SIG-M5 treated with dmso at 0.1 percent for 504 hours (cell line): ENCODE measurements around the gene ANKS1B.
A peak's percentile ranks its signal among the peaks of the same experiment; 100 is the strongest.
"Not testable (repeated sequence)": the region's sequence is repeated elsewhere in the genome, so short reads cannot be mapped to it uniquely, and the experiment has no call there.

Experiments
- DNase-seq: peaks from one replicate; lab custom pipeline; 2025; ENCODE audit not compliant: unreplicated experiment; lab: John Stamatoyannopoulos, UW

ANKS1B gene

DNA sequence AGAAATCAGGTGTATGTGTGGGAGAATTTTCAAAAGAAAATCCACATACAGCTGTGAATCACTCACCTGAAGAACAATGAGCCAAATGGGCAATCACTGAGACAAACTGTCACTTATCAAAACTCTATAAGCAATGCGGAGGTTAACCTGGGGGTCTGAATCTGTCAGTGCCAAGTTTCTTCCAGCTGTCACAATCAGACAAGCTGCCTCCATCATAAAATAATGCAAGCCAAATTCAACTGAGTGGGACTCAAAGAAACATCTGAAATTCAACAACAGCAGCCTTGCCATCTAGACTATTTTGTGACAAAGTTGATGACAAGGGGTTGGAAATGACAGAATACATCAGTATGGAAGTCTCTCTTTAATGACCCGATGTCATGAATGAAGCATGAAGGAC, 276.9 kb downstream of the ANKS1B start:
- DNase-seq = no peak

DNA sequence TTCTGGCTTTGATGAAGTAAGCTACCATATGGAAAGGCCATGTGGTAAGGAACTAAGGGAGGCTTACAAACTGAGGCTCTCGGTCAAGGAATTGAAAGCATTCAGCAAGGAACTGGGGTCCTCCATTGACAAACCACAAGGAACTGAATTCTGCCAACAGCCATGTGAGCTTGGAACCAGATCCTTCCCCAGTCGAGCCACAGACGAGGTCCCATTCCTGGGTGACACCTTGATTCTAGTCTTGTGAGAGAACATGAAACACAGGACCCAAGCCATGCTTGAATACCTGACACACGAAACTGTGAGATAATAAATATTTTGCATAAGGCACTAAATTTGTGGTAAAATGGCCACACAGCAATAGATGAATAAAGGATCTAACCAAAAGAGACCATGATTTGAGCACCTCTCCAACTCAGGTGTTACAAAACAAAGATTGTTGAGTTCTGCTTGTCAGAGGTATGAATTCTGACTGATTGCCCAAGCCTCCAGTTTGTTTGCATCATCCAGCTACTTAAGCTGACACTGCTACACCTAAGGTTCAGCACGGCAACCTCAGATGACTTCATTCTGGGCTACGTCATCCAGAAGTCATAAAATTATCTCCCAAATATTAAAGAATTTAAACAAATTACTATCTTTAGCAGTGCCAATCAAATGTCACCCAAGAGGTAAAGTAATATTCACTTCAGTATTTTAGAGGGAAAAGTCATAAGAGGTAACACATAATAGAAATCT, 277.8 kb downstream of the ANKS1B start:
- no peak for DNase-seq

- DNase-seq = no peak
These were observed 280.3 kb downstream of the ANKS1B start for GRCh38 chr12:99704458-99704857.

DNA sequence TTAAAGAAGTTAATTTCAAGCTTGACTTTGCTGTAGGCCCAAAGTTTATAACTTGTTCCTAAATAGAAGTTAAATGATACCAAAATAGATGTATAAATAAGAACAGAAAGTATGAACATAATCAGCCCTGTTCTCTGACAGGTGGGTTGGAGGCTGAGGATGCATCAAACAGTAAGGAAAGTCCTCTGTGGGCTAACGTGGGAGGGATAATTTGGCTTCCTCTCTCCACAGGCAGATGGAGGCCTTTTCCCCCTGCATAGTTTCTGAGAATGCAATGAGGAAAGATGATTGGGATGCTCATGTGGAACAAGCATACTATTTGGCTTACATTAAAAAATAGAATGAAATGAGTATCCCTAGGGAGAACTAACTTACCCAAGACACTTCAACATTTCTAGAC, 280.7 kb downstream of the ANKS1B start:
- DNase-seq = no peak

DNA sequence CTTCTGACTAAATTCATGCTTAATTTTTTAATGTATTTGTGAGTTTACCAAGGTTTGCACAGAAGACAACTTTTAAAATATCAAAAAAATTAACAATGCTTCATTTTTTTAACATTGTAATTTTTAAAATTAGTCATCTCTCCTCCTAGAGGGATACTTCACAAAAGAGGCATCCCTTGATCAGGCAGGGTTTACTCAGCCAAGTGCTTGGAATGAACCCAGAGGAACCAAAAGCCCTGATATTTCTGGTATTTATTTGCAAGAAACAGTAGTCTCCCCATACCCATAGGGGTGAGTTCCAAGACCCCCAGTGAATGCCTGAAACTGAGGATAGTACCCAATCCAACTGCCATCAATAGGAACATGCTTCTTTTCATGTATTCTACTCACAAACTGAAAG, 284.7 kb downstream of the ANKS1B start:
- DNase-seq = no peak

DNA sequence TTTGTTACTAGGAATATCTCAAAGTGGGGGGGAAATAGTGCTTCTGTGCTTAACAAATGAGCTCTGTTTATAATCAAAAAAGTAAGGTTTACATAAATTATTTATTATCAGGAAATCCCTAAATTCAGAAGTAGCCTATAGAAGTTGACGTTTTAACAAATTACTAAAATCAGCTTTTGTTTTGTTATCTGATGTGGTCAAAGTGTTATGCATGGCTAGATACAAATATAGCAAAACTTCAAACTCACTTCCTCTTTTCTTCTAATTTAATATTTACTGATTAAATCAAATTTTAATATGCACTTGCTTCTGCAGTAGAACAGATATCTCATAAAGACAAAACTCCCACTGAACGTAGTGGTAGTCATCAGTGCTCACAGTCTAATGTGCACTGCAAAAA, 289.7 kb downstream of the ANKS1B start:
- DNase-seq = no peak

GRCh38 chr12:99686142-99686541, 298.6 kb downstream of the ANKS1B start:
- DNase-seq = no peak

- DNase-seq = no peak
These were observed 304.5 kb downstream of the ANKS1B start for GRCh38 chr12:99680276-99680675.

GRCh38 chr12:99670635-99671034, 314.1 kb downstream of the ANKS1B start:
- no peak for DNase-seq

GRCh38 chr12:99658671-99659349, 325.9 kb downstream of the ANKS1B start:
- DNase-seq = no peak

DNA sequence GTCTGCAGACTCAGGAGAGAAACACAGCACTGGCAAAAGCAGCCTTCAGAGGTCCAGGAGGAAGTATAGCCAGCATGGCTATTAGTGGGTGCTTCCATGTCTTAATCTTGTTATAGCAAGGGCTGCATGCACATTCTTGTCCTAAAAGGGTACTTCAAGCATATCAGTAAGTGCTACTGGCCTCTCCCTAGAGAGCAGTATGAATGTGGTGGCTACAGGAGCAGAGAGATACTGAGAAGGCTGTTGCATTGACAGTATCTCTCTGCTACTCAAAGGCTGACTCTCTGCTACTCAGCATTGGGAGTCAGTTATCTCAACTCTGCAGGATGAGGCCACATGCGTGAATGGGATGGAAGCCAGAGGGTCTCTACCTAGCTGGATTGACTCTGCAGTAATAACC, 335.2 kb downstream of the ANKS1B start:
- DNase-seq = no peak

DNA sequence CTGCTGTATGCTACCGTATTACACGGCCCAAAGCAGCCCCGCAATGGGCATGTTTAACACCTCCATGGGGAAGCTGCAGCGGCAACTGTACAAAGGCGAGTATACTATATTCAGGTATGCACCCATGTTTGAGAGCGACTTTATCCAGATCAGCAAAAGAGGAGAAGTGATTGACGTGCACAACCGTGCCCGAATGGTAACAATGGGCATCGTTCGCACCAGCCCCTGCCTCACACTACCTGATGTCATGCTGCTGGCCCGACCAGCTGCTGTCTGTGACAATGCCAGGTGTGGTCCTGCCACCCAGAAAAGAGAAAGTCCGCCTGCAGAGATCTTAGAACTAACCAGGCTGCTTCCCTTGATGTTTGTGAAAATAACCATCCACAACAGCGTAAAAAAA, 336.6 kb downstream of the ANKS1B start:
- no peak for DNase-seq

- DNase-seq = no peak
These were observed 337.3 kb downstream of the ANKS1B start, which contains the start of gene GARIN6 for GRCh38 chr12:99647453-99647852. Gene GARIN6, plus strand, starts transcription at chr12:99647753. Its CDS starts 422 bp downstream, at chr12:99648175.

DNA sequence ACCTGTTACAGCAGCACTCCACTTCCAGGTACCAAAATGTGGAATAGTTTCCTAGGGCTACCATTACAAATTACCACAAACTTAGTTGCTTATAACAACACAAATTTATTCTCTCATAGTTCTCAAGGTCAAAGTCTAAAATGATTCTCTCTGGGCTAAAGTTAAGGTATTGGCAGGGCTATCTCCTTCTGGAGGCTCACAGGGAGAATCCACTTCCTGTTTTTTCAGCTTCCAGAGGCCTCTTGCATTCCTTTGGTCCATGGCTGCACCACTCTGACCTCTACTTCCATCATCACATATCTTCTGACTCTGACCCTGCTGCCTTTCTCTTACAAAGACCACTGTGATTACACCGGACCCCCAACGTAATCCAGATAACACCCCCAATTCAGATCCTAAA, 340.1 kb downstream of the ANKS1B start:
- DNase-seq = no peak

DNA sequence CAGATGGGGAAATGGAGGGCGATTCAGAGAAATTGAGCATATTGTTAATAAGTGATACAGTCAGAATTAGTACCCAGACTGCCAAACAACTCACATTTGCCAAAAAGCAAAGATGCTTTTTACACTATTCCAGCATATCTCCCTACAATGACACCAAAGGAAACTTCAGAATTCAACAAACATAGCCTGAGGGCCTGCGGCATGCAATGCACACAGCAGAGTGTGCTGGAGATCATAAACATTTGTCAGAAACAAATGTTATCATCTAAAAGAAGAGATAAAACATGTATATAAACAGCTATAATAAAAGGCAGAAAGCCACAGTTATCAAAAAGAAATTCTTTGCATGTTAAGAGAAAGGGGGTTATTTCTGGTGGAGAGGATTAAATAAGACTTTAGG, 357.3 kb downstream of the ANKS1B start:
- DNase-seq = no peak

- not testable (repeated sequence) for DNase-seq
These were observed 360.1 kb downstream of the ANKS1B start for GRCh38 chr12:99624591-99624990.

GRCh38 chr12:99620159-99620479, 364.6 kb downstream of the ANKS1B start:
- DNase-seq = no peak

DNA sequence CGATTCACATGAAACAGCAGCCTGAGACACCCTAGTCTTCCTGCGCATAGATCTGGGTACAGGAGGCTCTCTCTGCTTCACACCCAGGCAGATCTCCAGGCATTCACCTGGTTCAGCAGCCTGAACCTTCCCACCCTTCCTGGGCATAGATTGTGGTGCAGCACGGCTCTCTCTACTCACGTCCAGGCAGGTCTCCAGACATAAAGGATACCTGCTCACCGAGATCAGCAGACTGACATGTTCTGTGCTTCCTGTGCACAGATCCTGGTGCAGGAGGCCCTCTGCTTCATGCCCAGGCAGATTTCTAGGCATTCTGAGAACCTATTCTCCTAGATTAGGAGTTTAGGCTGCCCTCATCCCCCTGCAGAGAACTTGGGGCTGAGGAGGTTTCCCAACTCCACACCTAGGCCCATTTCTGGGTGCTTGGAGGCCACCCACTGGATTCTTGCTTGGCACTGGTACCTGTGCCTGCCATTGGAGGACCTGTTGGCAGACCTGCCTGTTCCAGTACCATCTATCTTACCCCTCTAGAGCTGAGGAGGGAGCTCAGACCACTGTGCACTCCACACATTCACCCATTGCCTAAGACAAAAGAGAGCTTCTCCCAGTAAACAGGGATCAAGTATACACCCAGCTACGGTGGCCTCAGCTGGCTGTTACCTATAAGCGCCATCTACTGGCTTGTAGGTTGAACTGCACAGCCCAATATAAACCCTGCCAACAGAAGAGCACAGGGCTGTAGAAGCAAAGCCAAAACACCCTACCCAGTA, 365.2 kb downstream of the ANKS1B start:
- DNase-seq = peak; percentile 37

- DNase-seq = no peak
These were observed 366.1 kb downstream of the ANKS1B start for GRCh38 chr12:99618657-99619056.

DNA sequence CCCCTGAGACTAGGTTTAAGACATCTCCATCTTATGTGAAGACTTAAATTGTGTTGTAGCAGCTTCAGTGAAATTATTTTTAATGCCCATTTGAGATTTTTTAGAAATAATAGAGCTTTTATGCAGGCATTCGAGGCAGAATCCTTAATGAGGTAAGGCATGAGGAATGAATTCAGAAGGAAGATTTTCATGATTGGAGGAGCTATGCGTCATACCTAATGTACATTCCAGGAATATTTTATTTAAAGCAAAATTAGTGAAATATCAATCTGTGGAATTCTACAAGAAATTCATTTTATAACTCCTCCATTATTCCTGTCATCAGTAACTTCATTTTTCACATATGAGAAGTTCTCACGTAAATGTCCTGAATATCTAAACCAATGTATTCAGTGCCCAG, 373.1 kb downstream of the ANKS1B start:
- no peak for DNase-seq

DNA sequence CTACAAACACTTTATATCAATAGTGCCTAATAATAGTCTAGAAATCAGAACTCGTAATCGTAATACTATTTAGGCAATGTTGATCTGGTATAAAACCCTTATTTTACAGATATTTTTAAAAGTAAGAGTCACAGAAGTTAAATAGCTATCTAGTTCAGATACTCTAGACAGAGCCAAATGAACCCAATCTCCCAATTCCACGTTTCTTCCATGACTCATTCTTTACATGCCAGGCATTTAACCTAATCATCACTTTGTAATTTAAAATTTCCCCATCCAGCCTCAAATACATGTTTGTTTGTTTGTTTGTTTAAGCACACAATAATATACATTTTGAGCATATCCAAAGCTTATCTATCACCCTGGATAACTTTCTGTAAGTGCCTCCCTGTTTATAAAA, 373.6 kb downstream of the ANKS1B start:
- no peak for DNase-seq
